ENCODE results near the gene KCNIP1. TPM values are rescaled to one million over a fixed set of nuclear protein-coding genes. Genes with fewer than 3 reads are reported as not detected.
A peak's percentile ranks its signal among the peaks of the same experiment; 100 is the strongest.

The KCNIP1 gene
- total and polyA plus RNA-seq, 2 of the 8 experiments (the other 6 are each of a cell fraction or from before 2014, with no cell fraction given): 0.52 to 0.83 TPM

- POLR2A ChIA-PET (ENCODE audit: partially characterized antibody): no interaction called here
- no peak overlapping the region for H2BK120ac ChIP-seq (replicated peaks; ENCODE audit: low read depth, low read length)
- 89% methylated on average over 8 of the region's 8 CpGs; no CpG with 5 or more reads in 1 of the 2 experiments for WGBS, 2 experiments (ENCODE audit: extremely low coverage in 1 of 2, insufficient coverage in 1 of 2, insufficient read length in 1 of 2, insufficient replicate concordance in 2 of 2, low coverage in 1 of 2, low lambda C conversion rate in 2 of 2, missing lambda C conversion rate in 1 of 2)
- no peak overlapping the region for H3K4me2 ChIP-seq (ENCODE audit: insufficient read depth in 1 of 2, low read depth in 2 of 2, low read length in 2 of 2)
- no peak overlapping the region for H4K8ac ChIP-seq (ENCODE audit: extremely low read depth, insufficient read depth, low read length)
- no peak overlapping the region for H3K4me3 ChIP-seq (ENCODE audit: extremely low read depth in 1 of 4, insufficient read depth in 2 of 4, low read depth in 3 of 4, low read length in 4 of 4)
- no peak overlapping the region for H3K18ac ChIP-seq (ENCODE audit: extremely low read depth, low read length)
- H3K4ac ChIP-seq (replicated peaks; ENCODE audit: insufficient read length, low read depth, low read length): no peak overlapping the region
- no peaks in the 10 kb centered on the region for H4K20me1 ChIP-seq (replicated peaks in 1 of 2; ENCODE audit: control insufficient read depth in 1 of 2, insufficient read depth in 2 of 2, low read length in 2 of 2)
- no peak overlapping the region for H2BK5ac ChIP-seq (ENCODE audit: low read depth, low read length)
- H3K27me3 ChIP-seq (replicated peaks in 1 of 4; ENCODE audit: control insufficient read depth in 3 of 4, extremely low read depth in 1 of 4, insufficient read depth in 3 of 4, low read length in 3 of 4): no peaks in the 10 kb centered on the region; a peak in 1 of 7 replicates
- no peak overlapping the region for H3K27ac ChIP-seq (ENCODE audit: low read depth, low read length)
- H3K14ac ChIP-seq (ENCODE audit: insufficient read length): no peak overlapping the region
- no peaks in the 10 kb centered on the region for H3K79me2 ChIP-seq (ENCODE audit: control insufficient read depth in 1 of 2, insufficient read depth in 2 of 2, low read length in 2 of 2)
- no peaks in the 10 kb centered on the region for H3K9me3 ChIP-seq (ENCODE audit: insufficient read depth in 2 of 2, low read depth in 1 of 2, low read length in 1 of 2)
- no peaks in the 10 kb centered on the region for H3K79me1 ChIP-seq (ENCODE audit: low read depth, low read length)
- peak in 1 of 2 experiments; percentile 42 for DNase-seq (ENCODE audit: low read depth in 1 of 2, low spot score in 2 of 2)
- 0 out of 2 replicates have a peak overlapping the region, but pooled peaks have one; percentile 4 for H2BK12ac ChIP-seq (ENCODE audit: low read depth, low read length)
- no peaks in the 10 kb centered on the region for H3K36me3 ChIP-seq (ENCODE audit: control insufficient read depth in 2 of 4, insufficient read depth in 4 of 4, low read length in 3 of 4)
- H2AFZ ChIP-seq (ENCODE audit: low read length): no peak overlapping the region
- no peak for FAIRE-seq
- no peak overlapping the region for H3K56ac ChIP-seq (replicated peaks; ENCODE audit: insufficient read length, low read depth, low read length)
- H3K9ac ChIP-seq (replicated peaks in 1 of 4; ENCODE audit: extremely low read depth in 1 of 4, low read depth in 3 of 4, low read length in 3 of 4): no peak overlapping the region
- H2BK15ac ChIP-seq (ENCODE audit: low read length): no peak overlapping the region
- no peaks in the 10 kb centered on the region for H3K23me2 ChIP-seq (ENCODE audit: low read depth, low read length)
- H4K91ac ChIP-seq (replicated peaks; ENCODE audit: insufficient read length, low read length): no peak overlapping the region
- H2AK5ac ChIP-seq (ENCODE audit: low read depth, low read length): no peak overlapping the region
- no peak overlapping the region for H3K23ac ChIP-seq (ENCODE audit: insufficient read length)
- peaks cover 2 to 7% (median 3%) of the 10 kb centered on the region in 4 experiments; a peak in 5 of 7 replicates for H3K4me1 ChIP-seq (replicated peaks in 1 of 4; ENCODE audit: control insufficient read depth in 3 of 4, insufficient read depth in 4 of 4, low read length in 3 of 4)
- TF ChIP-seq CBX8 (IDR thresholded peaks at IDR 0.05; ENCODE audit: borderline replicate concordance, low read depth, low read length) (no peak), CREB1 (IDR thresholded peaks at IDR 0.05) (no peak), EZH2 (IDR thresholded peaks at IDR 0.05; ENCODE audit: low read depth, low read length, severe bottlenecking) (no peak), SUZ12 (IDR thresholded peaks at IDR 0.05; ENCODE audit: low read length) (no peak), ASH2L (IDR thresholded peaks at IDR 0.05; ENCODE audit: low read length) (no peak), KDM5A (IDR thresholded peaks at IDR 0.05; ENCODE audit: low read length) (no peak), NANOG (IDR thresholded peaks at IDR 0.05; ENCODE audit: insufficient read depth, low read depth, low read length, poor library complexity, severe bottlenecking) (no peak), POLR2A (IDR thresholded peaks at IDR 0.05; ENCODE audit: control extremely low read depth in 1 of 2, low read depth in 2 of 2, low read length in 2 of 2) (no peak), HDAC2 (IDR thresholded peaks at IDR 0.05; ENCODE audit: borderline replicate concordance in 1 of 2, low read depth in 2 of 2, low read length in 2 of 2) (no peak), SP4 (IDR thresholded peaks at IDR 0.05; ENCODE audit: low read length) (no peak), CHD2 (IDR thresholded peaks at IDR 0.05; ENCODE audit: low read length) (no peak), BACH1 (IDR thresholded peaks at IDR 0.05; ENCODE audit: low read length) (no peak), RAD21 (IDR thresholded peaks at IDR 0.05 in 1 of 2, conservative IDR thresholded peaks at IDR 0.05 in 1 of 2; ENCODE audit: low read depth in 2 of 2, low read length in 2 of 2) (no peak)
- H4K5ac ChIP-seq (ENCODE audit: insufficient read length, low read depth, low read length): no peak overlapping the region
- no peak overlapping the region for H2BK20ac ChIP-seq (ENCODE audit: low read length)
- CTCF ChIA-PET (ENCODE audit: partially characterized antibody): interaction anchor here (0.6 to 7.6 kb wide), 11 partner anchors 9 to 160 kb away, joined by 3 to 42 read pairs (median 4); no protein-coding TSS in a partner anchor
These were observed 32.2 kb upstream of the KCNIP1 start for GRCh38 chr5:170471551-170472178.

Measured in H1 (cell line).